GM21619 (cell line): Measurements from ENCODE around the gene BCL2L15.

Experiments used
- ATAC-seq: cut with Tn5 transposase; IDR thresholded peaks from one replicate; pipeline ENCODE4 v1.9.1; 2021; ENCODE audit not compliant: unreplicated experiment

BCL2L15 gene

DNA sequence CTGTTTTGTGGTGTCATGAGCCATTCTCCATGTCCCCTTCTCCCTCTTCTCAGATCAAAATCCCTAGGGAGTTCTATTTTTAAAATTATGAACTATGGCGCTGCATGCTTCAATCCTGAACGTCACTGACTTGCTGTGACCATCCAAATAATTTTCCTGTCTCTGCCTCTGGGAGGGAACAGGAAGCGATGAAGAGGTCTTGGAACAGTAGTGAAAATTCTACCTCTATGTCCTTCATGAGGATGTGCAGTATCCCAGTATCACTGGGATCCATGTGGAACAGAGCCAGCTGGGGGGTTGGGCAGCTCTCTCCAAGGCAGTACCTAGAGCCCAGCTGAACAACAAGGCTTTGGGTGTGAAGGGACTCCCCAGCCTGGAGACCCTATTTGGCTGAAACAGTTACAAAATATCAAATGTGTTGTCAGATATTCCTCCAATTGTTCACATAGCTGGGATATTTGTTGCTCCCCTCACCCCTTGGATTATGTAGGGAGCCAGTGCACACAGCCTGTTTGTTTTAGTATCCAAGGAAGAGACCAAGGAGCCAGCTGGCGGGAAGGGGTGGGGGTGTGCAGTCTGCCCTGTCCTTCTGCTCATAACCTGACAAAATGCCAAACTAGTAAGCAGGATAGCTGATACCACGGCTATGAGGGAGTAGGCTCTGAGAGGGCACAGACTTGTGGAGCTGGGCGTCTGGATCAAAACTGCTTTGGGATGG lies 25.4 kb upstream of the BCL2L15 start:
- no peak for ATAC-seq

GRCh38 chr1:113905435-113905861 lies 18.1 kb upstream of the BCL2L15 start:
- no peak for ATAC-seq

DNA sequence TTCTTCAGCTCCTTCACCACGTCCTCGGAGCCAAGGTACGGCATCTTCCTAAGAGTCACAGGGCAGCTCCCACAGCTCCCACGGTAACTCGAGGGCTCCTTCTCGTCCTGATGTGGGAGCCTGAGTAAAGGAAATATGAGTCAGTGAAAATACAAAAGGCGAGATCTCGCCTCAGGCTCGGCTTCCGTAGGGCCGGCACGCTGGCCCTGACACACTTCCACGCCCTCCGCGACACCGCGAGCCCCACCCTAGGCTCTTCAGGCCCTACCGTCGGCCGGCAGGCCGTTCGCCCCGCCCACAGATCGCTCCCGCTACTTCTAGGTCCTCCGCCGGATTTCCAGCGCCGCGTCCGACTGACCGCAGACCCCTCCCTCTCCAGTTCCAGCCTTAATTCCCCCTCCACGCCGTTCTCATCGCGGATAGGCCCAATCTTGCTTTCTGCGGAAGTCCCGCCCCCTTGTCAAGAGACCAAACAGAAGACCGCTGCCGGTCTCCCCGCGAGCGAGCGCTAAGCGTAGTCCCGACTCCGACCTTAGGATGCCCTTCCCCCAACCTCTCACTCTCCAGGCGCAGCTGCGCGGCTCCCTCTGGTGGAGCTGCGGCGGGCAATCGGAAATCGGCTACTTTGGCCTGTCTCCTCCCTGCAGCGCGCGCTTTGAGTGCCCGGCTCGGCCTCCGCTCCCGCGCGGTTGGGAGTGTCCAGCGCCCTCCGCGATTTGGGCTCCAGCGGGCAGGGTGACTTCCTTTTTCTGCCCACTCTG lies 17.5 kb upstream of the BCL2L15 start, which contains the start of the genes AP4B1 and DCLRE1B:
TSS of gene AP4B1 (minus strand) at position 126 of the 761 bp plus-strand sequence. CDS start at position 44, 82 bp downstream.
TSS of gene DCLRE1B (plus strand) at position 653 of the 761 bp plus-strand sequence. CDS start 261 bp downstream, outside the sequence.
- peak; percentile 90 for ATAC-seq

DNA sequence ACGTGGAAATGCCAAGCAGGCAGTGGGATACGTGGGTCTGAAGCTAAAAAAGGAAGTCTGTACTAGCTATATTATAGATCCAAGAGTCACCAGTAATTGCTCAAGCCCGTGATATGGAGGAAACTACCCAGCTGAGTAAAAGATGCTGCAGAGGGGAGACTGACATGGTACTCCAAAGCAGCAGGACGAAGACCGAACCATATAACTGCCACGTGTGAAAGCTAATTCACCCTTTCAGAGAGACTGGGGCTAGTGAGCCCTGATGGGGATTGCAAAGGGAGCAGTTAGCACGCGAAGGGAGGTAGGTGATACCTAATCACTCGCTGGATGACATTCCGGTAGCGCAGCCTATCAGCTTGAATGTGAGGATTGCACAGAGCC lies 16.9 kb upstream of the BCL2L15 start:
- peak; percentile 29 for ATAC-seq

- ATAC-seq: no peak
These were observed 16.3 kb upstream of the BCL2L15 start for GRCh38 chr1:113903501-113904292.

GRCh38 chr1:113901191-113901590 lies 13.8 kb upstream of the BCL2L15 start:
- no peak for ATAC-seq

DNA sequence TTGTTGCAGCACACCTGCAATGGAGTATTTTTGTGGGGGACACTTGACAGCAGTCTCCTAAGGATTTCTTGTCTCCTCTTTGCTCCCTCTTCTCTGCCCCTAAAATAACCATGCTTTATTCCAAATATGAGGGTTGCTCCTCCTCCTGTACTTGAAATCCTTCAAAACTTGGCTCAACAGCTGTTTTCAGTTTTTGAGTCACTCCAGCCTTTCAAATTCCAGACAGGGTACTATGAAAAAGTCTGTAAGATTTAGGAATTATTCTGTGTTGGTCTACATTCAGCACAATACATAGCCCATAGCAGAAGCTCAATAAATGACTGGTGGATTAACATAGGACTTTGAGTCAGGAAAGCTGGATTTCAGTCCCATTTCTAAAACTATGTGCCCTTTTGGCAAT lies 11.7 kb upstream of the BCL2L15 start:
- no peak for ATAC-seq

GRCh38 chr1:113898241-113898814 lies 10.9 kb upstream of the BCL2L15 start:
- ATAC-seq: no peak

GRCh38 chr1:113895961-113896360 lies 8.6 kb upstream of the BCL2L15 start:
- ATAC-seq: no peak

GRCh38 chr1:113895098-113895497 lies 7.7 kb upstream of the BCL2L15 start:
- ATAC-seq: no peak

DNA sequence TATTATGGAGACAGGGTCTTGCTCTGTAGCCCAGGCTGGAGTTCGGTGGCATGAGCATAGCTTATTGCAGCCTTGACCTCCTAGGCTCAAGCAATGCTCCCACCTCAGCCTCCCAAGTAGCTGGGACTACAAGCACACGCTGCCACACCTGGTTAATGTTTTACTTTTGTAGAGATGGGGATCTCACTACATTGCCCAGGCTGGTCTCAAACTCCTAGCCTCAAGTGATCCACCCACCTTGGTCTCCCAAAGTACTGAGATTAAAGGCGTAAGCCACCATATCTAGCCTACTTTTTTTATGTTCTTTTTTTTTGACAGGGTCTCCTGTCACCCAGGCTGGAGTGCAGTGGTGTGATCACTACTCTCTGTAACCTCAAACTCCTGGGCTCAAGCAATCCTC lies 5.9 kb upstream of the BCL2L15 start:
- no peak for ATAC-seq

DNA sequence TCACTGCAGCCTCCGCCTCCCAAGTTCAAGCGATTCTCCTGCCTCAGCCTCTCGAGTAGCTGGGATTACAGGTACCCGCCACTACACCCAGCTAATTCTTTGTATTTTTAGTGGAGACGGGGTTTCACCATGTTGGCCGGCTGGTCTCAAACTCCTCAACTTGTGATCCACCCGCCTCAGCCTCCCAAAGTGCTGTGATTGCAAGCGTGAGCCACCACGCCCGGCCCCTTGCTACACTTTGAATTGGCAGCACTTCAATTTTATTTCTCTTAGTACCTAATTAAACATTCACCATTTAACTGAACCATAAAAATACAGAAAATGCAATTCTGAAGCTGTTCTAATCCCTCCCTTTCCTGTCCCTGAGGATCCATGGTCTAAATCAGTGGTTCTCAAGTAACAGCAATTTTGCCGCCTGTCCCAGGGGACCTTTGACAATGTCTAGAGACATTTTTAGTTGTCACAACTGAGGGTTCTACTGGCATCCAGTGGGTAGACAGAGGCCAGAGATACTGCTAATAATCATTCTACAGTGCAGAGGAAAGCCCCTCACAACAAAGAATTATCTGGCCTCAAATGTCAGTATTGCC lies 4.3 kb upstream of the BCL2L15 start:
- ATAC-seq: no peak

- ATAC-seq: no peak
These were observed 3.4 kb upstream of the BCL2L15 start for GRCh38 chr1:113890816-113891215.

- ATAC-seq: no peak
These were observed 672 bp downstream of the BCL2L15 start for GRCh38 chr1:113886417-113887401.

DNA sequence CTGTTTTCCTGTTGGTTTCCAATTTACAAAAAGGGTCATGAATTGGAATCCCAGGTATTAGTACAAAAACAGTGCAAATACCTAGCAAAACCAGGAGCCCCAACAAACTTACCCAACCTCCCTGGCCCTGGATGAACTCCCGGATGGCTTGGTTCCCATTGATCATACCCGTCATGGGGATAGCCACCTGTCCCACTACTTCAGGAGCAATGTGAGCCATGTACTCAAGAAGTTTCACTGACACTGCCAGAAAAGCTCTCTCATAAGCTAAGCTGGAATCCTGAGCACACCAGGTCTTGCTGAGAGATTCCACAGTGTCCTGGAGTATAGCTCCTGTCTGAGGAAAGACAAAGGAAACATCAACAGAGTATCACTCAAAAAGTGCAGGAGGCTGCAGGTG lies 5.7 kb downstream of the BCL2L15 start:
- no peak for ATAC-seq

GRCh38 chr1:113879739-113880038 lies 7.7 kb downstream of the BCL2L15 start:
- ATAC-seq: no peak

DNA sequence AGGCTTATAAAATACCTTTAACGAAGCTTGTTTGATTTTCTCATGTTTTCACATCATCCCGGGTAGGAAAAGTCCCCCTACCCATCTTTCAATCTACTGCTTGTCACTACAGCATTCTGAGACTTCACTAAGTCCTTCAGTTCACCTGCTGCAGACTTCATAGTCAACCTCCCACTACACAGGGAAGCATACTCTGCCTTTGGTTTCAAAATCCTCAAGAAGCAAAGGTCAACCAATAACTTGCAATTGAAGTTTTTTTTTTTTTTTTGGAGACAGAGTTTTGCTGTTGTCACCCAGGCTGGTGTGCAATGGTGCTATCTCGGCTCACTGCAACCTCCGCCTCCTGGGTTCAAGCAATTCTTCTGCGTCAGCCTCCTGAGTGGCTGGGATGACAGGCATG lies 11.2 kb downstream of the BCL2L15 start:
- no peak for ATAC-seq

GRCh38 chr1:113875714-113876113 lies 11.7 kb downstream of the BCL2L15 start:
- ATAC-seq: peak; percentile 42

GRCh38 chr1:113874012-113874879 lies 13.1 kb downstream of the BCL2L15 start:
- no peak for ATAC-seq
